Measurements from ENCODE around the gene SLC17A9. TPM values are rescaled to one million over a fixed set of nuclear protein-coding genes. Genes with fewer than 3 reads are reported as not detected.
"Not testable (repeated sequence)": the region's sequence is repeated elsewhere in the genome, so short reads cannot be mapped to it uniquely, and the experiment has no call there.

SLC17A9 gene
- polyA plus RNA-seq, 6 donors from 2014 or later: 3.1 to 10.0 (median 5.1) TPM

GRCh38 chr20:62959101-62959971, 6.8 kb downstream of the SLC17A9 start:
- H3K4me1 Mint-ChIP-seq: peaks cover 4 to 25% (median 19%) of the 10 kb centered on the region in 3 donors
- no peak overlapping the region for H3K27ac Mint-ChIP-seq
- DNase-seq (no peak), ATAC-seq (ENCODE audit: low read depth in 2 of 2) (no peak)
- H3K27me3 Mint-ChIP-seq: no peaks in the 10 kb centered on the region
- peak overlapping the region in 6 of 8 donors; percentile 42 to 65 (median 56) for H3K4me3 Mint-ChIP-seq
- no peaks in the 10 kb centered on the region for H3K36me3 Mint-ChIP-seq
- no peaks in the 10 kb centered on the region for H3K9me3 Mint-ChIP-seq

GRCh38 chr20:62959998-62960436, 7.5 kb downstream of the SLC17A9 start:
- Mint-ChIP-seq H3K36me3 (no peaks in the 10 kb centered on the region), H3K4me3 (peak overlapping the region in 4 of 8 donors; percentile 42 to 65 (median 53)), H3K4me1 (peaks cover 0 to 20% (median 12%) of the 10 kb centered on the region in 3 donors), H3K9me3 (no peaks in the 10 kb centered on the region), H3K27ac (peak overlapping the region in 1 of 6 donors; percentile 56), H3K27me3 (no peaks in the 10 kb centered on the region)
- DNase-seq (no peak), ATAC-seq (ENCODE audit: low read depth in 2 of 2) (no peak)

GRCh38 chr20:62960446-62961309, 8.2 kb downstream of the SLC17A9 start:
- not testable (repeated sequence) for ATAC-seq (ENCODE audit: low read depth in 2 of 2); H3K9me3 Mint-ChIP-seq; DNase-seq; H3K4me3 Mint-ChIP-seq; H3K27me3 Mint-ChIP-seq; H3K36me3 Mint-ChIP-seq
- Mint-ChIP-seq H3K4me1 (peaks cover 0 to 20% (median 7%) of the 10 kb centered on the region in 3 donors), H3K27ac (peak overlapping the region in 2 of 6 donors; percentile 18 to 60)

GRCh38 chr20:62961310-62961783, 8.8 kb downstream of the SLC17A9 start:
- peaks cover 0 to 20% (median 7%) of the 10 kb centered on the region in 3 donors for H3K4me1 Mint-ChIP-seq
- H3K4me3 Mint-ChIP-seq: no peak overlapping the region
- no peak overlapping the region for H3K27ac Mint-ChIP-seq
- ATAC-seq (ENCODE audit: low read depth in 2 of 2): no peak
- no peaks in the 10 kb centered on the region for H3K36me3 Mint-ChIP-seq
- no peaks in the 10 kb centered on the region for H3K9me3 Mint-ChIP-seq
- H3K27me3 Mint-ChIP-seq: no peaks in the 10 kb centered on the region
- no peak for DNase-seq

GRCh38 chr20:62961799-62962198, 9.3 kb downstream of the SLC17A9 start:
- H3K4me3 Mint-ChIP-seq: no peak overlapping the region
- ATAC-seq (ENCODE audit: low read depth in 2 of 2): no peak
- DNase-seq: no peak
- no peaks in the 10 kb centered on the region for H3K27me3 Mint-ChIP-seq
- no peaks in the 10 kb centered on the region for H3K36me3 Mint-ChIP-seq
- peaks cover 0 to 20% (median 7%) of the 10 kb centered on the region in 3 donors for H3K4me1 Mint-ChIP-seq
- H3K9me3 Mint-ChIP-seq: no peaks in the 10 kb centered on the region
- H3K27ac Mint-ChIP-seq: peak overlapping the region in 1 of 6 donors; percentile 68

- Mint-ChIP-seq H3K36me3 (no peaks in the 10 kb centered on the region), H3K27me3 (no peaks in the 10 kb centered on the region), H3K9me3 (no peaks in the 10 kb centered on the region), H3K4me3 (no peak overlapping the region), H3K27ac (peak overlapping the region in 2 of 6 donors; percentile 34 to 68), H3K4me1 (peaks cover 0 to 20% (median 7%) of the 10 kb centered on the region in 3 donors)
- no peak for ATAC-seq (ENCODE audit: low read depth in 2 of 2)
- DNase-seq: no peak
Observed at GRCh38 chr20:62962221-62962879, 9.8 kb downstream of the SLC17A9 start.

GRCh38 chr20:62962891-62963613, 10.5 kb downstream of the SLC17A9 start:
- DNase-seq (no peak), ATAC-seq (ENCODE audit: low read depth in 2 of 2) (no peak)
- no peak overlapping the region for H3K27ac Mint-ChIP-seq
- H3K36me3 Mint-ChIP-seq: no peaks in the 10 kb centered on the region
- H3K4me1 Mint-ChIP-seq: peaks cover 0 to 20% (median 7%) of the 10 kb centered on the region in 3 donors
- no peaks in the 10 kb centered on the region for H3K9me3 Mint-ChIP-seq
- no peak overlapping the region for H3K4me3 Mint-ChIP-seq
- no peaks in the 10 kb centered on the region for H3K27me3 Mint-ChIP-seq

GRCh38 chr20:62963614-62964397, 11.3 kb downstream of the SLC17A9 start:
- H3K27me3 Mint-ChIP-seq: no peaks in the 10 kb centered on the region
- H3K9me3 Mint-ChIP-seq: no peaks in the 10 kb centered on the region
- ATAC-seq (ENCODE audit: low read depth in 2 of 2): no peak

GRCh38 chr20:62964700-62965099, 12.2 kb downstream of the SLC17A9 start:
- DNase-seq: no peak
- Mint-ChIP-seq H3K4me3 (no peak overlapping the region), H3K27ac (no peak overlapping the region), H3K27me3 (no peaks in the 10 kb centered on the region), H3K36me3 (no peaks in the 10 kb centered on the region), H3K9me3 (no peaks in the 10 kb centered on the region), H3K4me1 (peaks cover 0 to 3% (median 3%) of the 10 kb centered on the region in 3 donors)
- no peak for ATAC-seq (ENCODE audit: low read depth in 2 of 2)

More at GRCh38 chr20:62963614-62964397, 11.3 kb downstream of the SLC17A9 start:
- no peak for DNase-seq
- Mint-ChIP-seq H3K36me3 (no peaks in the 10 kb centered on the region), H3K4me1 (peaks cover 0 to 12% (median 5%) of the 10 kb centered on the region in 3 donors), H3K27ac (no peak overlapping the region), H3K4me3 (no peak overlapping the region)

GRCh38 chr20:62965363-62965771, 12.9 kb downstream of the SLC17A9 start:
- H3K27ac Mint-ChIP-seq: peak overlapping the region in 1 of 6 donors; percentile 33
- H3K27me3 Mint-ChIP-seq: no peaks in the 10 kb centered on the region
- H3K36me3 Mint-ChIP-seq: no peaks in the 10 kb centered on the region
- no peak for DNase-seq
- ATAC-seq (ENCODE audit: low read depth in 2 of 2): no peak
- H3K9me3 Mint-ChIP-seq: no peaks in the 10 kb centered on the region
- H3K4me3 Mint-ChIP-seq: no peak overlapping the region
- H3K4me1 Mint-ChIP-seq: no peaks in the 10 kb centered on the region

GRCh38 chr20:62966212-62967148, 14.0 kb downstream of the SLC17A9 start:
- H3K27ac Mint-ChIP-seq: peak overlapping the region in 1 of 6 donors; percentile 30
- H3K4me1 Mint-ChIP-seq: peaks cover 3 to 4% (median 3%) of the 10 kb centered on the region in 3 donors
- no peak for ATAC-seq (ENCODE audit: low read depth in 2 of 2)
- no peak for DNase-seq
- H3K36me3 Mint-ChIP-seq: no peaks in the 10 kb centered on the region
- H3K9me3 Mint-ChIP-seq: no peaks in the 10 kb centered on the region
- H3K4me3 Mint-ChIP-seq: no peak overlapping the region
- H3K27me3 Mint-ChIP-seq: peaks cover 4 to 6% (median 5%) of the 10 kb centered on the region in 3 donors
